Activated naive CD4-positive, alpha-beta T cell treated with anti-CD3 and anti-CD28 coated beads for 36 hours (primary cell): ENCODE measurements around the gene AKR1D1. TPM values are rescaled to one million over a fixed set of nuclear protein-coding genes. Genes with fewer than 3 reads are reported as not detected.
"Not testable (repeated sequence)": the region's sequence is repeated elsewhere in the genome, so short reads cannot be mapped to it uniquely, and the experiment has no call there.

Experiments used
- CTCF ChIA-PET: fragments of 350-600 bp; sonication (Branson Sonifier 250); formaldehyde crosslinking; loops from one replicate; lab custom pipeline; 2021; ENCODE audit warnings: antibody characterized with exemption; lab: Charles Lee
- DNase-seq: peaks from one replicate; pipeline ENCODE4 v3.0.0-alpha.2; 2020
- H3K27ac Mint-ChIP-seq: one replicate; pipeline ENCODE4 v1.8.0; 2021; ENCODE audit warnings: mild to moderate bottlenecking, mixed read lengths
- H3K27me3 Mint-ChIP-seq: one replicate; pipeline ENCODE4 v1.8.0; 2021; ENCODE audit warnings: low read depth, mixed read lengths
- H3K36me3 Mint-ChIP-seq: one replicate; pipeline ENCODE4 v1.8.0; 2021; ENCODE audit warnings: low read depth, mixed read lengths
- H3K4me1 Mint-ChIP-seq: one replicate; pipeline ENCODE4 v1.8.0; 2021; ENCODE audit warnings: low read depth, mixed read lengths
- H3K4me3 Mint-ChIP-seq: one replicate; pipeline ENCODE4 v1.8.0; 2021; ENCODE audit warnings: mild to moderate bottlenecking, moderate library complexity, mixed read lengths
- H3K9me3 Mint-ChIP-seq: one replicate; pipeline ENCODE4 v1.8.0; 2021; ENCODE audit warnings: mixed read lengths
- intact Hi-C: fragments of 100-400 bp; cut with micrococcal nuclease; formaldehyde crosslinking; loops from one replicate; pipeline ENCODE4 v1.15.1; 2023
- total RNA-seq, 2 experiments: library from RNA; stranded (reverse); gene quantifications; one replicate each; pipeline ENCODE4 v1.2.3, GENCODE V29; 2021

Gene AKR1D1
- total RNA-seq, 2 experiments from 2014 or later: not detected

DNA sequence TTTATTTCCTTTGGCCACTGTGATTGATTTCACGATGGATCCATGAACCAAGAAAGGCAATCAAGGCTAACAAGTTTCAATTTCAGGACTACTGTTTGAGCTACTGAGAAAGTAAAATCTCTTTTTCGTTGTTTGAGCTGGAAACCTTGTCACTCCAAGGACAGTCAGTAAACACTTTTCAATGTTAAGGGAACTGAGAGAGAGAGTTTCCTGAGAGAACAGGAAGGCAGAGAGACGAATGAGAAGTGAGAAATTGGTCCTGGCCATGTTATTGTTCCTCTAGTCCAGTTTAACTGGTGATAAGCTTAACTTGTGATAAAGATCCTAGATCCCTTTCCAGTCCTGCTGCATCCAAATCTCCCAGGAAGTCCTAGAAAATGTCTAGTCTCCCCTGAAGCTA lies 909 bp upstream of the AKR1D1 start:
- H3K27me3 Mint-ChIP-seq: peaks cover 10% of the 10 kb centered on the region
- no peak for DNase-seq
- H3K4me1 Mint-ChIP-seq: no peaks in the 10 kb centered on the region
- intact Hi-C loops: no loop called here
- H3K27ac Mint-ChIP-seq: no peak overlapping the region
- no peak overlapping the region for H3K4me3 Mint-ChIP-seq
- H3K36me3 Mint-ChIP-seq: no peaks in the 10 kb centered on the region
- H3K9me3 Mint-ChIP-seq: peaks cover 20% of the 10 kb centered on the region
- CTCF ChIA-PET: no interaction called here

DNA sequence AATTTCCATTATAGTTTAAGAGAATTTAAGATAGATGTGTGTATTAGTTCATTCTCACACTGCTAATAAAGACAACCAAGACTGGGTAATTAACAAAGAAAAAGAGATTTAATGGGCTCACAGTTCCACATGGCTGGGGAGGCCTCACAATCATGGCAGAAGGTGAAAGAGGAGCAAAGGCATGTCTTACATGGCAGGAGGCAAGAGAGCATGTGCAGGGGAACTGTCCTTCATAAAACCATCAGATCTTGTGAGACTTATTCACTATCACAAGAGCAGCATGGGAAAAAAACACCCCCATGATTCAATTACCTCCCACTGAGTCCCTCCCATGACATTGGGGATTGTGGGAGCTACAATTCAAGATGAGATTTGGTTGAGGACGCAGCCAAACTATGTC lies 473 bp upstream of the AKR1D1 start:
- DNase-seq, H3K36me3 Mint-ChIP-seq, H3K4me1 Mint-ChIP-seq, CTCF ChIA-PET, H3K4me3 Mint-ChIP-seq, H3K27ac Mint-ChIP-seq, intact Hi-C loops, H3K27me3 Mint-ChIP-seq: not testable (repeated sequence)
- peaks cover 20% of the 10 kb centered on the region for H3K9me3 Mint-ChIP-seq

DNA sequence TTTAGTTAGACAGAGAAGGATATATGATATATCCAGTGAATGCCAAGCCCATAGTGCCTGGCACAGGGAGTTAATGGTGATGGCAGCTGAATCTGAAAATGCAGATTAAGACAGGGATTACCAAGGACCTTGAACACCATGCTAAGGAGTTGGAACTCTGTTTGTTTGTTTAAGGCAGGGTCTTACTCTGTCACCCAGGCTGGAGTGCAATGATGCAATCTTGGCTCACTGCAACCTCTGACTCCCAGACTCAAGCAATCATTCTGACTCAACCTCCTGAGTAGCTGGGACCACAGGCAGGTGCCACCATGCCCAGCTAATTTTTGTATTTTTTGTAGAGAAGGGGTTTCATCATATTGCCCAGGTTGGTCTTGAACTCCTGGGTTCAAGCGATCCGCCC lies 1.6 kb downstream of the AKR1D1 start:
- intact Hi-C loops: no loop called here
- Mint-ChIP-seq H3K36me3 (no peaks in the 10 kb centered on the region), H3K27ac (no peak overlapping the region), H3K27me3 (peaks cover 15% of the 10 kb centered on the region), H3K4me3 (no peak overlapping the region), H3K9me3 (peaks cover 20% of the 10 kb centered on the region), H3K4me1 (no peaks in the 10 kb centered on the region)
- CTCF ChIA-PET: no interaction called here
- no peak for DNase-seq

DNA sequence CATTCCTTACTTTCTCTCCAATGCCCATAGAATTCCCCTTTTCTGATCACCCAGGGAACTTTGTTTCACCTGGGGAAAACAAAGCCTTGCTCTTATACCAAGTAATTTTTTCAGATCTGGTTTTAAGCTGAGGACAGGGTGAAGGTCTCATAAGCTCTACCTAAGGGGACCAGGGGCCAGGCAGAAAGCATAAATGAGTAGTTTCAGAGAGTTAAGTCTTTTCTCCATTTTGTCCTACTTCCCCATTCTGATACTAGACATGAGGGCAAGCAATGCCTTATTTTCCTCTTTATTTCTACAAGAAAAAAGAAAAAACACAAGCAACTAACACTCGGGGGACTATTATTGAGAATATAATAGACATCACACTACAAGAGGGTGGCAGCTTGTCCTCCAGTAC lies 2.9 kb downstream of the AKR1D1 start:
- Mint-ChIP-seq H3K9me3 (peaks cover 17% of the 10 kb centered on the region), H3K36me3 (no peaks in the 10 kb centered on the region), H3K27ac (no peak overlapping the region), H3K27me3 (peaks cover 13% of the 10 kb centered on the region), H3K4me3 (no peak overlapping the region), H3K4me1 (no peaks in the 10 kb centered on the region)
- DNase-seq: no peak
- CTCF ChIA-PET: no interaction called here
- intact Hi-C loops: no loop called here

GRCh38 chr7:138081868-138082267 lies 5.6 kb downstream of the AKR1D1 start:
- H3K4me1 Mint-ChIP-seq: no peaks in the 10 kb centered on the region
- intact Hi-C loops: no loop called here
- H3K36me3 Mint-ChIP-seq: no peaks in the 10 kb centered on the region
- H3K27me3 Mint-ChIP-seq: peaks cover 13% of the 10 kb centered on the region
- CTCF ChIA-PET: no interaction called here
- no peak overlapping the region for H3K27ac Mint-ChIP-seq
- no peaks in the 10 kb centered on the region for H3K9me3 Mint-ChIP-seq
- no peak overlapping the region for H3K4me3 Mint-ChIP-seq
- no peak for DNase-seq

DNA sequence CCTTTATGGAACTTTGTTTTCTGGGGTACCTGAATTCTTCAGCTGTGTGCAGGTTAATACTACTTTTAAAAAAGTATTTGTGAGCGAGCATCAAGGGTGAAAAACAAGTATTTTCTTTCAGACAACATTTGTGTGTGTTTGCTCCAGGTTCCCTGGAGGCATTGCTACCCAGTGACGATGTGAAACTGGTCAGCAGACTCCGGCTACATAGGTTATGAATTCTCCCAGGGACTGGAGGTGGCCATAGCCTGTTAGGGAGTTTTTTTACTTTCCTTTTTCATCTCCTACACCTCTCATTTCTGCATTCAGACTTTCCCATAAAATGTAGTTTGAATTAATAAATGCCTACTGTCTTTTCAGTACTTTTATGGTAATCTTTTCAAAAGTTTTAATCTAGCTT lies 7.6 kb downstream of the AKR1D1 start:
- Mint-ChIP-seq H3K27me3 (peaks cover 8% of the 10 kb centered on the region), H3K36me3 (no peaks in the 10 kb centered on the region), H3K27ac (no peak overlapping the region), H3K4me1 (no peaks in the 10 kb centered on the region), H3K4me3 (no peak overlapping the region), H3K9me3 (no peaks in the 10 kb centered on the region)
- no peak for DNase-seq
- intact Hi-C loops: no loop called here
- CTCF ChIA-PET: no interaction called here

GRCh38 chr7:138086563-138087270 lies 10.5 kb downstream of the AKR1D1 start:
- CTCF ChIA-PET: no interaction called here
- H3K9me3 Mint-ChIP-seq: no peaks in the 10 kb centered on the region
- H3K4me3 Mint-ChIP-seq: no peak overlapping the region
- H3K4me1 Mint-ChIP-seq: no peaks in the 10 kb centered on the region
- peaks cover 5% of the 10 kb centered on the region for H3K27me3 Mint-ChIP-seq
- intact Hi-C loops: no loop called here
- no peak for DNase-seq
- no peak overlapping the region for H3K27ac Mint-ChIP-seq
- no peaks in the 10 kb centered on the region for H3K36me3 Mint-ChIP-seq

GRCh38 chr7:138089080-138089901 lies 13.0 kb downstream of the AKR1D1 start:
- Mint-ChIP-seq H3K36me3 (no peaks in the 10 kb centered on the region), H3K4me1 (no peaks in the 10 kb centered on the region), H3K4me3 (no peak overlapping the region), H3K27me3 (no peaks in the 10 kb centered on the region), H3K9me3 (no peaks in the 10 kb centered on the region), H3K27ac (no peak overlapping the region)
- intact Hi-C loops: no loop called here
- no peak for DNase-seq
- CTCF ChIA-PET: no interaction called here

DNA sequence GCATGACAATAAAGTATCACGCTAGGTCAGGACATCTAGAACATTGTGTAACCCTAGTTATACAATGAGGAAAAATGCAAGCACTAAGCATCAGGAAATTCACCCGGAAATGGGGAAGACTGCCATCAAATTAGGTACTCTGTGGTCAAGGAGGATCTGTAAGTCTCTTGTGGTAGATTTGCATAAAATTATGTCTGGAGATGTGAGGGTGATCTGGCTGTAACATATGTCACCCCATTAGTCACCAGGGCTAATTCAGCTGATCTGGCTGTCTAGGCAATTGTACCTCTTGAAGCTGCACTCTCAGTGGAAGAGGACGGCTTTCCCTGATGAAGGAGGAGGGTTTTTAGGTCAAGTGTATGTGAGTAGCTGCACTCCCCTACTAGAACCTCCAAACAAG lies 14.8 kb downstream of the AKR1D1 start:
- Mint-ChIP-seq H3K36me3 (no peaks in the 10 kb centered on the region), H3K4me1 (no peaks in the 10 kb centered on the region), H3K4me3 (no peak overlapping the region), H3K9me3 (no peaks in the 10 kb centered on the region), H3K27me3 (no peaks in the 10 kb centered on the region), H3K27ac (no peak overlapping the region)
- CTCF ChIA-PET: no interaction called here
- intact Hi-C loops: no loop called here
- no peak for DNase-seq

- intact Hi-C loops, H3K4me3 Mint-ChIP-seq, H3K9me3 Mint-ChIP-seq, H3K27ac Mint-ChIP-seq, H3K36me3 Mint-ChIP-seq, H3K27me3 Mint-ChIP-seq, DNase-seq, H3K4me1 Mint-ChIP-seq, CTCF ChIA-PET: not testable (repeated sequence)
Measured at GRCh38 chr7:138091840-138092239, 15.6 kb downstream of the AKR1D1 start.

DNA sequence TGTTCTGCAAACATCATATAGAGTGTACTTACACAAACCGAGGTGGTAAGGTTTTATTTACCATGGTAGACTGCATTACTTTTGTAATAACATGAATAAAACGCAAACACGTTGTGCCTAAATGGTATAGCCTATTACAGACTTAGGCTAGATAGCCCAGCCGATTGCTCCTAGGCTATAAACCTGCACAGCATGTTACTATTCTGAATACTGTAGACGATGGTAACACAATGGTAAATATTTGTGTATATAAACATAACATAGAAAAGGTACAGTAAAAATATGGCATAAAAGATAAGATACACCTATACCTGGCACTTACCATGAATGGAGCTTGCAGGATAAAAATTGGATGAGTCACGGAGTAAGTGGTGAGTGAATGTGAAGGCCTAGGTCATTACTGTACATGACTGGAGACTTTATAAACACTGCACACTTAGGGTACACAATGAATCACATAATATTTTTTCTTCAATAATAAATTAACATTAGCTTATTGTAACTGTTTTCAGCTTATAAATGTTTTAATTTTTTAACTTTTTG lies 16.3 kb downstream of the AKR1D1 start:
- Mint-ChIP-seq H3K27me3 (peaks cover 4% of the 10 kb centered on the region), H3K4me3 (no peak overlapping the region), H3K27ac (no peak overlapping the region), H3K9me3 (no peaks in the 10 kb centered on the region), H3K4me1 (no peaks in the 10 kb centered on the region), H3K36me3 (no peaks in the 10 kb centered on the region)
- CTCF ChIA-PET: interaction anchor here (1.0 kb wide), 1 partner anchor 646 kb away, joined by 4 read pairs; no protein-coding TSS in a partner anchor
- intact Hi-C loops: no loop called here
- no peak for DNase-seq

DNA sequence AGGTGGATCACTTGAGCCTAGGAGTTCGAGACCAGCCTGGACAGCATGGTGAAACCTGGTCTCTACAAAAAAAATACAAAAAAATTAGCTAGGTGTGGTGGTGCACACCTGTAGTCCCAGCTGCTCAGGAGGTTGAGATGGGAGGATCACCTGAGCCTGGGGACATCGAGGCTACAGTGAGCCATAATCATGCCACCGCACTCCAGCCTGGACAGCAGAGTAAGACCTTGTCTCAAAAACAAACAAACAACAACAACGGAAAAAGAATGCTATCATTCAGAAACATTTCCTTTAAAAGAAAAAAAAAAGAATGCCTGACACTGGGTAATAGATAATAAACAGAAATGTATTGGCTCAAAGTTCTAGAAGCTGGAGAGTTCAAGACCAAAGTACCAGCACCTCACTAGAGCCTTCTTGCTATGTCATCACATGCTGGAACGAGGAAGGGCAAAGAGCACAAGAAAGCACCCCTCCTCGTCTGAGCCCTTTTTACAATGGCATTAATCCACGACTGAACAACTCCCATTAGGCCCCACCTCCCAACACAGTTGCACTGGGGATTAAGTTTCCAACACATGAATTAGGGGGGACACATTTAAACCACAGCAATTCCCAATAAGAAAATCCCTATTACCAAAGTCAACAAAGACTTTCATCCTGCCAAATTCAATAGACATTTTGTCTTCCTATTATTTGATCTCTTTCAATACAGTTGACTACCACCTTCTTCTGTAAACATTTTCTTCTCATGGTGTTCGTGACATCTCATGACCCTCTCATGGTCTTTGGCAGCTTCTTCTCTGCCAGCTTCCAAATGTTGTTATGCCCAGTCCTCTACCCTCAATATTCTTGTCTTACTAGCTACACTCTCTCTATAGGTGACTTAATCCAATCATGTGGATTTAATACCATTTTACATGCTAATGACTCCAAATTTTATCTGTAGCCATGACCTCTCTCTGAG lies 20.0 kb downstream of the AKR1D1 start:
- no peak overlapping the region for H3K27ac Mint-ChIP-seq
- no peaks in the 10 kb centered on the region for H3K9me3 Mint-ChIP-seq
- H3K36me3 Mint-ChIP-seq: no peaks in the 10 kb centered on the region
- H3K4me3 Mint-ChIP-seq: no peak overlapping the region
- CTCF ChIA-PET: no interaction called here
- intact Hi-C loops: no loop called here
- peaks cover 4% of the 10 kb centered on the region for H3K27me3 Mint-ChIP-seq
- no peaks in the 10 kb centered on the region for H3K4me1 Mint-ChIP-seq
- DNase-seq: no peak
